HG02763 (cell line): Measurements from ENCODE around the gene POC1B.

ENCODE experiments used
- ATAC-seq: cut with Tn5 transposase; IDR thresholded peaks from one replicate; pipeline ENCODE4 v1.9.1; 2021; ENCODE audit warnings: mild to moderate bottlenecking, moderate library complexity; ENCODE audit not compliant: unreplicated experiment

Gene POC1B

GRCh38 chr12:89525824-89526770 lies at the start of gene POC1B:
TSS of gene POC1B (minus strand) at chr12:89526047. CDS start at chr12:89525895, 152 bp downstream.
- peak; percentile 63 for ATAC-seq

GRCh38 chr12:89575374-89575773 lies 49.5 kb upstream of the POC1B start:
- no peak for ATAC-seq

GRCh38 chr12:89574736-89575208 lies 48.9 kb upstream of the POC1B start:
- no peak for ATAC-seq

- ATAC-seq = no peak
These were observed 47.4 kb upstream of the POC1B start for GRCh38 chr12:89573051-89573810.

GRCh38 chr12:89571491-89572195 lies 45.8 kb upstream of the POC1B start:
- ATAC-seq = no peak

GRCh38 chr12:89568484-89568883 lies 42.6 kb upstream of the POC1B start:
- no peak for ATAC-seq

- no peak for ATAC-seq
These were observed 41.9 kb upstream of the POC1B start for GRCh38 chr12:89567691-89568239.

GRCh38 chr12:89566615-89567014 lies 40.8 kb upstream of the POC1B start:
- ATAC-seq = no peak

- no peak for ATAC-seq
These were observed 39.2 kb upstream of the POC1B start for GRCh38 chr12:89565002-89565401.

- ATAC-seq = no peak
These were observed 33.9 kb upstream of the POC1B start for GRCh38 chr12:89559753-89560152.

- ATAC-seq = no peak
These were observed 31.1 kb upstream of the POC1B start for GRCh38 chr12:89556976-89557375.

GRCh38 chr12:89552376-89552775 lies 26.5 kb upstream of the POC1B start:
- ATAC-seq = no peak

GRCh38 chr12:89551747-89552146 lies 25.9 kb upstream of the POC1B start:
- no peak for ATAC-seq

- no peak for ATAC-seq
These were observed 21.3 kb upstream of the POC1B start for GRCh38 chr12:89547101-89547500.

GRCh38 chr12:89546151-89546550 lies 20.3 kb upstream of the POC1B start:
- no peak for ATAC-seq

- no peak for ATAC-seq
These were observed 18.9 kb upstream of the POC1B start for GRCh38 chr12:89544681-89545184.

GRCh38 chr12:89544022-89544421 lies 18.2 kb upstream of the POC1B start:
- no peak for ATAC-seq

GRCh38 chr12:89542912-89543592 lies 17.2 kb upstream of the POC1B start:
- peak; percentile 84 for ATAC-seq

GRCh38 chr12:89542236-89542635 lies 16.4 kb upstream of the POC1B start:
- no peak for ATAC-seq

- no peak for ATAC-seq
These were observed 14.7 kb upstream of the POC1B start for GRCh38 chr12:89540586-89540985.
